ENCODE results near the gene STOX2. TPM values are rescaled to one million over a fixed set of nuclear protein-coding genes. Genes with fewer than 3 reads are reported as not detected.
"Not testable (repeated sequence)": the region's sequence is repeated elsewhere in the genome, so short reads cannot be mapped to it uniquely, and the experiment has no call there.

The STOX2 gene
- total and polyA plus RNA-seq, 2 of the 8 experiments (the other 6 are each of a cell fraction or from before 2014, with no cell fraction given) = 5.5 to 20.0 TPM

GRCh38 chr4:183950536-183950935, 45.4 kb downstream of the STOX2 start (continued):
- TF ChIP-seq SUZ12 (IDR thresholded peaks at IDR 0.05; ENCODE audit: low read length) = no peak
- no peak for TF ChIP-seq KDM1A (IDR thresholded peaks at IDR 0.05; ENCODE audit: borderline replicate concordance, low read length)
- TF ChIP-seq EP300 (IDR thresholded peaks at IDR 0.05; ENCODE audit: borderline replicate concordance in 1 of 2, low read depth in 2 of 2, low read length in 2 of 2) = no peak
- no peak for TF ChIP-seq HDAC2 (IDR thresholded peaks at IDR 0.05; ENCODE audit: borderline replicate concordance in 1 of 2, low read depth in 2 of 2, low read length in 2 of 2)
- TF ChIP-seq RBBP5 (IDR thresholded peaks at IDR 0.05; ENCODE audit: borderline replicate concordance, low read depth, low read length) = no peak
- TF ChIP-seq SP4 (IDR thresholded peaks at IDR 0.05; ENCODE audit: low read length) = no peak
- no peak for TF ChIP-seq SP1 (IDR thresholded peaks at IDR 0.05; ENCODE audit: low read depth, low read length)

DNA sequence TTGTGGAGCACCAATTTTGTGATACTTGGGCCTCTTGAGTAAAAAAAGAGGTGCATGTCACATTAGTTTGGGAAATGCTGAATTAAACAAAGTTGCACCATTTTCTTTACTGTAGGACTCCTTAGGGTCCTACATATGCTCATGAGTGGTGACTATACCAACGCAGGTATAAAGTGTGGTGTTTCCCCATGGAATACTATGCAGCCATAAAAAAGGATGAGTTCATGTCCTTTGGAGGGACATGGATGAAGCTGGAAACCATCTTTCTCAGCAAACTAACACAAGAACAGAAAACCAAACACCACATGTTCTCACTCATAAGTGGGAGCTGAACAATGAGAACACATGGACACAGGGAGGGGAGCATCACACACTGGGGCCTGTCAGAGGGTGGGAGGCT, 47.5 kb downstream of the STOX2 start:
- H2BK12ac ChIP-seq (ENCODE audit: low read depth, low read length); H3K4me3 ChIP-seq (ENCODE audit: extremely low read depth in 1 of 4, insufficient read depth in 2 of 4, low read depth in 3 of 4, low read length in 4 of 4); H3K79me2 ChIP-seq (ENCODE audit: control insufficient read depth in 1 of 2, insufficient read depth in 2 of 2, low read length in 2 of 2); H3K18ac ChIP-seq (ENCODE audit: extremely low read depth, low read length); H4K8ac ChIP-seq (ENCODE audit: extremely low read depth, insufficient read depth, low read length); H3K4me2 ChIP-seq (ENCODE audit: insufficient read depth in 1 of 2, low read depth in 2 of 2, low read length in 2 of 2); H3K27me3 ChIP-seq (replicated peaks in 1 of 4; ENCODE audit: control insufficient read depth in 3 of 4, extremely low read depth in 1 of 4, insufficient read depth in 3 of 4, low read length in 3 of 4); H3K27ac ChIP-seq (ENCODE audit: low read depth, low read length); H3K4ac ChIP-seq (replicated peaks; ENCODE audit: insufficient read length, low read depth, low read length); H3K14ac ChIP-seq (ENCODE audit: insufficient read length); H3K9ac ChIP-seq (replicated peaks in 1 of 4; ENCODE audit: extremely low read depth in 1 of 4, low read depth in 3 of 4, low read length in 3 of 4); H2BK5ac ChIP-seq (ENCODE audit: low read depth, low read length); H3K79me1 ChIP-seq (ENCODE audit: low read depth, low read length); H2AK5ac ChIP-seq (ENCODE audit: low read depth, low read length); H4K20me1 ChIP-seq (replicated peaks in 1 of 2; ENCODE audit: control insufficient read depth in 1 of 2, insufficient read depth in 2 of 2, low read length in 2 of 2); CTCF ChIA-PET (ENCODE audit: partially characterized antibody); H4K91ac ChIP-seq (replicated peaks; ENCODE audit: insufficient read length, low read length); H3K56ac ChIP-seq (replicated peaks; ENCODE audit: insufficient read length, low read depth, low read length); H3K4me1 ChIP-seq (replicated peaks in 1 of 4; ENCODE audit: control insufficient read depth in 3 of 4, insufficient read depth in 4 of 4, low read length in 3 of 4); H4K5ac ChIP-seq (ENCODE audit: insufficient read length, low read depth, low read length); H2BK120ac ChIP-seq (replicated peaks; ENCODE audit: low read depth, low read length); H2BK15ac ChIP-seq (ENCODE audit: low read length); H2BK20ac ChIP-seq (ENCODE audit: low read length); POLR2A ChIA-PET (ENCODE audit: partially characterized antibody); DNase-seq (ENCODE audit: low read depth in 1 of 2, low spot score in 2 of 2); H3K23ac ChIP-seq (ENCODE audit: insufficient read length); H3K36me3 ChIP-seq (ENCODE audit: control insufficient read depth in 2 of 4, insufficient read depth in 4 of 4, low read length in 3 of 4); H2AFZ ChIP-seq (ENCODE audit: low read length); H3K23me2 ChIP-seq (ENCODE audit: low read depth, low read length); FAIRE-seq; H3K9me3 ChIP-seq (ENCODE audit: insufficient read depth in 2 of 2, low read depth in 1 of 2, low read length in 1 of 2): not testable (repeated sequence)
- 92% methylated on average over 1 of the region's 1 CpG; no CpG with 5 or more reads in 1 of the 2 experiments for WGBS, 2 experiments (ENCODE audit: extremely low coverage in 1 of 2, insufficient coverage in 1 of 2, insufficient read length in 1 of 2, insufficient replicate concordance in 2 of 2, low coverage in 1 of 2, low lambda C conversion rate in 2 of 2, missing lambda C conversion rate in 1 of 2)
